Raji (cell line): ENCODE measurements around the gene ZFX.

ENCODE experiments used
- POLR2A ChIP-seq: IDR thresholded peaks from 2 replicates; pipeline ENCODE4 v1.6.1; 2011; ENCODE audit warnings: low read depth, low read length, control low read depth; ENCODE audit not compliant: insufficient read depth

The ZFX gene

GRCh38 chrX:24148535-24149350 is 786 bp upstream of the ZFX start:
- TF ChIP-seq POLR2A, result no peak

- peak; percentile 64 for TF ChIP-seq POLR2A
These were observed 692 bp downstream of the ZFX start for GRCh38 chrX:24150051-24150790.

GRCh38 chrX:24150898-24151297 is 1.4 kb downstream of the ZFX start:
- TF ChIP-seq POLR2A, result no peak

DNA sequence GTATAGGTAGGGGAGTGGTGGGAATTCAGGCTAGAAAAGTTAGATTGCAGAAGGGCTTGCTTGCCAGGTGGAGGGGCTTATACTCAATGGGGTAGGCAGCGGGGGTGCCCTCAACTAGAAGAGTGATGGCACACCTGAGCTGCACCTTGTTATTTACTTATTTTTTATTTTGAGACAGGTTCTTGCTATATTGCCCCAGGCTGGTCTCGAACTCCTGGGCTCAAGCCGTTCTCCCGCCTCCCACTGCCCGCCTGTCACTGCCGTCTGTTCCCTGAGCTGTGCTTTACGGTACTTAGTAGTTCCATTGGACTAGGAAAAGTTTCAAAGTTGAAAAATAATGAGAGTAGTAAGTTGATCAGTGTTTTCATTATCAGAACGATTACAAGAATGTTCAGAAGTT is 2.0 kb downstream of the ZFX start:
- no peak for TF ChIP-seq POLR2A

GRCh38 chrX:24153178-24153795 is 3.8 kb downstream of the ZFX start:
- TF ChIP-seq POLR2A, result no peak

GRCh38 chrX:24153796-24154189 is 4.3 kb downstream of the ZFX start:
- TF ChIP-seq POLR2A, result no peak

DNA sequence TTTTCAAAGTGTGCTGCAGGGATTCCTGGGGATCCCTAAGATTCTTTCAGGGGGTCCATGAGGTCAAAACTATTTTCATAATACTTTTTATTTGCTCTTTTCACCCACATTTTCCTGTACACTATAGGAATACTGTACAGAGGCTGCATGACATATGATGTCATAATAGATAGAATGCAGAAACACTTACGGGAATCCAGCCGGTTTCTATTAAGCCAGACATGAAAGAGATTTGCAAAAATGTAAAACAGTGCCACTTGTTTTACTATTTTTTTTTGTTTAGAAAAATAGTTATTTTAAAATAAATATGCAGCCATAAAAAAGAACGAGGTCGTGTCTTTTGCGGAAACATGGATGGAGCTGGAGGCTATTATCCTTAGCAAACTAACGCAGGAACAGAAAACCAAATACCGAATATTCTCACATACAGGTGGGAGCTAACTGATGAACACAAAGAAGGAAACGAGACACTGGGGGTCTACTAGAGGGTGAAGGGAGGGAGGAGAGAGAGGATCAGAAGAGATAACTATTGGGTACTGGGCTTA is 5.0 kb downstream of the ZFX start:
- no peak for TF ChIP-seq POLR2A

GRCh38 chrX:24156177-24156576 is 6.6 kb downstream of the ZFX start:
- TF ChIP-seq POLR2A, result no peak

- no peak for TF ChIP-seq POLR2A
These were observed 9.4 kb downstream of the ZFX start for GRCh38 chrX:24158881-24159280.

- TF ChIP-seq POLR2A, result no peak
These were observed 16.5 kb downstream of the ZFX start for GRCh38 chrX:24166078-24166477.

DNA sequence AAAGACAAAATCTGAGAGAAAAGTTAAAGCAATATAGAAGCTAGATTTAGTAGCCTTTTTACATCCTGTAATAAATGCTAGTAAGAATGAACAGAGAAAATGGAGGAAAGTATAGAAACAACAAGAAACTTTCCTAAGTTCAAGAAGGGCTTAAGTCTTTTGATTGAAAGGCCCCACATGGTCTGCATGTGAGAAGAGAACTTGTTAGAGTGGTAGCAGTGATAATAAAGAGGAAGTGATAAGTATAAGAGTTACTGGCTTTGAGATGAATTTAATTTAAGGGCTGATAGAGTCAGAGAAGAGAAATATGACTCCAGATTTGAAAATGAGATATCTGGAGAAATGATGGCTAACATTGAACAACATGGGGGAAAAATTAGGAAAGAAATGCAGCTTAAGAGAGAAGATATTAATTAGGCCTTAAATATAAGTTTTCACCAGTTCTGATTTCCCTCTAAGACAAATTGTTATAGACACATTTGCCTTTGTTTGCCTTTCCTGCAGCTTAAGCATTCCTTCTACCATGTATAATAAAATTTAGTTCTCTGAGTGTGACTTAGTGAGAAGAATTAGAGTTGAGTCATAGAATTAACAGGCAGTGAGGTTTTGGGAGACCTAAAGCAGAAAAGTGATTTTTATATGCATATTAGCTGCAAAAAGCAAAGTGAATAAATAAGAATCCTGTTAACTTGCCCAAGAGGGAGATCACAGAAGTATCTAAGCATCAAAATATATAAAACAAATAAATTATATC is 18.4 kb downstream of the ZFX start:
- no peak for TF ChIP-seq POLR2A

- TF ChIP-seq POLR2A, result no peak
These were observed 19.3 kb downstream of the ZFX start for GRCh38 chrX:24168807-24169206.

- TF ChIP-seq POLR2A, result no peak
These were observed 19.7 kb downstream of the ZFX start for GRCh38 chrX:24169211-24169610.

DNA sequence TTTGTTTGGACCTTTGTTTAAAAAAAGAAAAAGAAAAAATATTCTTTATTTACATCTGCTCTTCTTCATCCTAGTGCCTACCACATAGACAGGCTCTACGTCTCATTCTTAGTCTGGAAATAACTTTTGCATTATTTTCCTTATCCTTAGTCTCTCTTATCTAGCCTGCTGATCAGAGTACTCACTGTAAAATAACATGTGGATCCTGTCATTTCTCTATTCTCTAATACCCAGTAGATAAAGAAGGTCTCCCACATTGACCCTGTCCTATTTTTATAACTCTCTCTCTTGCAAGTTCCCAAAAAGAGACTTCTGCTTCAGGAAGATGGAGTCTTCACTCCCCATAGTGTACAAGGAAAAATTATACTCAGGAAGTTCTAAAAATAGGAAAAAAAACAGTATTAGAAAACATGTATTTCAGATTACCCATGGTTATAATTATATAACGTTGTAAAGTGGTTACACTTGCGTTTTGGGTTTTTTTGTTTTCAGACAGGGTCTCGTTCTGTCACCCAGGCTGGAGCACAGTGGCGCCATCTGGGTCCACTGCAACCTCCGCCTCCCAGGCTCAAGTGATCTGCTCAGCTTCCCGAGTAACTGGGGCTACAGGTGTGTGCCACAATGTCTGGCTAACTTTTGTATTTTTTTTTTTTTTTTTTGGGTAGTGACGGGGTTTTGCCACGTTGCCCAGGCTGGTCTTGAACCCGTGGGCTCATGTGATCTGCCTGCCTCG is 23.8 kb downstream of the ZFX start:
- TF ChIP-seq POLR2A, result no peak

- no peak for TF ChIP-seq POLR2A
These were observed 25.7 kb downstream of the ZFX start for GRCh38 chrX:24175276-24175675.

DNA sequence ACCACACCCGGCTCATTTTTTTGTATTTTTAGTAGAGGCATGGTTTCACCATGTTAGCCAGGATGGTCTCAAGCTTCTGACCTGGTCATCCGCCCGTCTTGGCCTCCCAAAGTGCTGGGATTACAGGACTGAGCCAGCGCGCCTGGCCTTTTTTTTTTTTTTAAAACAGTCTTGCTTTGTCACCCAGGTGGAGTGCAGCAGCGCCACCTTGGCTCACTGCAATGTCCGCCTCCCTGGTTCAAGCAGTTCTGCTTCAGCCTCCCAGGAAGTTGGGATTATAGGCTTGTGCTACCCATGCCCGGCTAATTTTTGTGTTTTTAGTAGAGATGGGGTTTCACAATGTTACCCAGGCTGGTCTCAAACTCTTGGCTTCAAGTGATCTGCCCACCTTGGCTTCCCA is 28.9 kb downstream of the ZFX start:
- TF ChIP-seq POLR2A, result no peak
